ENCODE measurements around the gene DXO. TPM values are rescaled to one million over a fixed set of nuclear protein-coding genes. Genes with fewer than 3 reads are reported as not detected.
A peak's percentile ranks its signal among the peaks of the same experiment; 100 is the strongest.

Gene DXO
- total RNA-seq, 1 donor from 2014 or later, result 11.2 TPM

DNA sequence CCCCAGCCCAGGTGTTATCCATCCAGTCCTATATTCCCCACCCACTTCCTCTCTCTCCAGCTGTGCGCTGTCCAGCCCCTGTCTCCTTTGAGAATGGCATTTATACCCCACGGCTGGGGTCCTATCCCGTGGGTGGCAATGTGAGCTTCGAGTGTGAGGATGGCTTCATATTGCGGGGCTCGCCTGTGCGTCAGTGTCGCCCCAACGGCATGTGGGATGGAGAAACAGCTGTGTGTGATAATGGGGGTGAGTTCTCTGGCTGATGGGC, 43.3 kb downstream of the DXO start:
- Histone ChIP-seq H3K4me3 (no peak overlapping the region), H3K27me3 (ENCODE audit: low read depth) (peaks cover 28% of the 10 kb centered on the region), H3K36me3 (no peaks in the 10 kb centered on the region), H3K9me3 (replicated peaks) (no peaks in the 10 kb centered on the region), H3K4me1 (no peaks in the 10 kb centered on the region), H3K27ac (replicated peaks) (no peak overlapping the region)
- TF ChIP-seq, protein P1, sequence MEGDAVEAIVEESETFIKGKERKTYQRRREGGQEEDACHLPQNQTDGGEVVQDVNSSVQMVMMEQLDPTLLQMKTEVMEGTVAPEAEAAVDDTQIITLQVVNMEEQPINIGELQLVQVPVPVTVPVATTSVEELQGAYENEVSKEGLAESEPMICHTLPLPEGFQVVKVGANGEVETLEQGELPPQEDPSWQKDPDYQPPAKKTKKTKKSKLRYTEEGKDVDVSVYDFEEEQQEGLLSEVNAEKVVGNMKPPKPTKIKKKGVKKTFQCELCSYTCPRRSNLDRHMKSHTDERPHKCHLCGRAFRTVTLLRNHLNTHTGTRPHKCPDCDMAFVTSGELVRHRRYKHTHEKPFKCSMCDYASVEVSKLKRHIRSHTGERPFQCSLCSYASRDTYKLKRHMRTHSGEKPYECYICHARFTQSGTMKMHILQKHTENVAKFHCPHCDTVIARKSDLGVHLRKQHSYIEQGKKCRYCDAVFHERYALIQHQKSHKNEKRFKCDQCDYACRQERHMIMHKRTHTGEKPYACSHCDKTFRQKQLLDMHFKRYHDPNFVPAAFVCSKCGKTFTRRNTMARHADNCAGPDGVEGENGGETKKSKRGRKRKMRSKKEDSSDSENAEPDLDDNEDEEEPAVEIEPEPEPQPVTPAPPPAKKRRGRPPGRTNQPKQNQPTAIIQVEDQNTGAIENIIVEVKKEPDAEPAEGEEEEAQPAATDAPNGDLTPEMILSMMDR (IDR thresholded peaks at IDR 0.05; ENCODE audit: borderline replicate concordance), result no peak
- no peak for DNase-seq
- intact Hi-C loops (cut with micrococcal nuclease), result no loop called here

GRCh38 chr6:31927863-31928671, 43.9 kb downstream of the DXO start:
- no peak for DNase-seq
- Histone ChIP-seq H3K4me3 (peak overlapping the region; percentile 48), H3K27me3 (ENCODE audit: low read depth) (peaks cover 28% of the 10 kb centered on the region), H3K4me1 (no peaks in the 10 kb centered on the region), H3K9me3 (replicated peaks) (no peaks in the 10 kb centered on the region), H3K36me3 (no peaks in the 10 kb centered on the region), H3K27ac (replicated peaks) (no peak overlapping the region)
- TF ChIP-seq, protein P1 (IDR thresholded peaks at IDR 0.05; ENCODE audit: borderline replicate concordance), result no peak
- intact Hi-C loops (cut with micrococcal nuclease), result no loop called here

DNA sequence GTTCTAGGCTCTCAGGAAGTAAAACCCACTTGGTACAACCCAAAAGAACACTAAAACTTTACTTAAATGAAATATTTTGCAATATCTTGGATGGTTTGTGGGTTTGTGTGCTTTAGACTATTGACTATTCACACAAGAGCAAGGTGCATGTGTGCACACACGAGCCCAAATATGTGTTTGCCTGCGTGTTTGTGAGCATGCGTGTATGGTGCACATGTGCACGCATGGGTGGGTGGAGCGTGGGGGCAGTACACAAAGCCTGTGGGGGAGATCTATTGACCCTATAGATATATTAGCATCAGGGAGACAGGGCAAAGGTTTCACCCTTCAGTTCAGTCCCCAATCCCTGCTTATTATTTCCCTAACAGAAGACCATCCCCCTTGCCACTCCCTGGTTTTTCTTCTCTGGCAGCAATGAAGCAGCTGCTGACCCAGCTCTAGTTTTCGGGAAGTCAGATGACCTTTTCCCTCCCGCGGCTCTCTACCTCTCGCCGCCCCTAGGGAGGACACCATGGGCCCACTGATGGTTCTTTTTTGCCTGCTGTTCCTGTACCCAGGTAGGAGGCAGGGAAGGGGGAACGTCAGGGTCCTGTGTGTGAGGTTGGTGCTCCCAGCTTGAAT, 44.6 kb downstream of the DXO start, which contains the start of gene C2:
Gene C2, plus strand, starts transcription at position 476 of the 621 bp plus-strand sequence. Its CDS starts 36 bp downstream, at position 512.
- intact Hi-C loops (cut with micrococcal nuclease), result no loop called here
- TF ChIP-seq, protein P1 (IDR thresholded peaks at IDR 0.05; ENCODE audit: borderline replicate concordance), result no peak
- H3K27me3 ChIP-seq (ENCODE audit: low read depth), result peaks cover 28% of the 10 kb centered on the region
- no peaks in the 10 kb centered on the region for H3K36me3 ChIP-seq
- H3K4me3 ChIP-seq, result peak within 1 kb of the TSS; percentile 48
- H3K27ac ChIP-seq (replicated peaks), result no peak within 1 kb of the TSS
- H3K9me3 ChIP-seq (replicated peaks), result no peaks in the 10 kb centered on the region
- DNase-seq, result no peak
- no peaks in the 10 kb centered on the region for H3K4me1 ChIP-seq

GRCh38 chr6:31922942-31923341, 49.0 kb downstream of the DXO start:
- Histone ChIP-seq H3K36me3 (no peaks in the 10 kb centered on the region), H3K27me3 (ENCODE audit: low read depth) (peaks cover 8% of the 10 kb centered on the region), H3K9me3 (replicated peaks) (no peaks in the 10 kb centered on the region), H3K27ac (replicated peaks) (no peak overlapping the region), H3K4me1 (no peaks in the 10 kb centered on the region), H3K4me3 (no peak overlapping the region)
- no peak for DNase-seq
- intact Hi-C loops (cut with micrococcal nuclease), result no loop called here
- TF ChIP-seq, protein P1 (IDR thresholded peaks at IDR 0.05; ENCODE audit: borderline replicate concordance), result peak; percentile 22

DNA sequence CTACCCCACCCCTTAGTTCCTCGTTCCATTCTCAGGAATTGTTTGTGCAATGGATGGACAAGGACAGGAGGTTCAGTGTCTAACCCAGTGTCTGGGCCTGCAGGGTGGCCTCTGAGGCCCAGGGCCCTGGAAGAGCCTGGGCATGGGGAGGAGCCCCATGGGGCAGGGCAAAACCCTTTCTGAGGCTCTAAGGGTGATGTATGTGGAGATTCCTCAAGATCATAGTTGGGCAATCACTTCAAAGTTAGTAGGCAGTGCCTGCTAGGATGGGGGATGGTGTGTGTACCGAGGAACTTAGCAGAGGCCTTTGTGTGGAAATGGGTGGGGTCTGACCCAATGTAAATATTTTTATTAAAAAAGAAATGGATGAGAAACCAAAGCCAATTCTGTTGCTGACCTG, 51.1 kb downstream of the DXO start:
- Histone ChIP-seq H3K36me3 (no peaks in the 10 kb centered on the region), H3K27ac (replicated peaks) (no peak overlapping the region), H3K27me3 (ENCODE audit: low read depth) (no peaks in the 10 kb centered on the region), H3K4me1 (no peaks in the 10 kb centered on the region), H3K4me3 (no peak overlapping the region), H3K9me3 (replicated peaks) (no peaks in the 10 kb centered on the region)
- TF ChIP-seq, protein P1 (IDR thresholded peaks at IDR 0.05; ENCODE audit: borderline replicate concordance), result no peak
- intact Hi-C loops (cut with micrococcal nuclease), result no loop called here
- DNase-seq, result no peak

Small RNA genes within 50 kb of the gene (microRNA-seq; reads per million reads assigned to microRNA genes)
- not detected for gene MIR1236

Other genes starting within 250 kb of the DXO start
- 0.19 TPM for gene MPIG6B, start 248.8 kb downstream of the DXO start, total RNA-seq
- gene DDAH2, start 242.8 kb downstream of the DXO start, total RNA-seq, result 36.1 TPM
- gene CLIC1, start 235.6 kb downstream of the DXO start, total RNA-seq, result 78.0 TPM
- 1.3 TPM for gene MSH5, start 232.1 kb downstream of the DXO start, total RNA-seq
- gene SAPCD1, start 209.5 kb downstream of the DXO start, total RNA-seq, result not detected
- 14.7 TPM for gene VWA7, start 194.8 kb downstream of the DXO start, total RNA-seq
- gene VARS1, start 176.4 kb downstream of the DXO start, total RNA-seq, result 20.0 TPM
- gene LSM2, start 165.2 kb downstream of the DXO start, total RNA-seq, result 19.4 TPM
- 2.2 TPM for gene HSPA1L, start 156.9 kb downstream of the DXO start, total RNA-seq
- 271 TPM for gene HSPA1A, start 156.6 kb downstream of the DXO start, total RNA-seq
- gene HSPA1B, start 144.4 kb downstream of the DXO start, total RNA-seq, result 184 TPM
- gene NEU1, start 109.3 kb downstream of the DXO start, total RNA-seq, result 26.0 TPM
- gene SLC44A4, start 93.1 kb downstream of the DXO start, total RNA-seq, result 0.08 TPM
- 15.6 TPM for gene EHMT2, start 74.4 kb downstream of the DXO start, total RNA-seq
- 3.5 TPM for gene ZBTB12, start 70.1 kb downstream of the DXO start, total RNA-seq
- gene C2, start 44.4 kb downstream of the DXO start, total RNA-seq, result 9.7 TPM
- 3.7 TPM for gene CFB, start 26.0 kb downstream of the DXO start, total RNA-seq
- 39.3 TPM for gene NELFE, start 13.2 kb downstream of the DXO start, total RNA-seq
- gene SKIC2, start 13.0 kb downstream of the DXO start, total RNA-seq, result 32.9 TPM
- gene C4A, start 9.9 kb upstream of the DXO start, total RNA-seq, result 76.2 TPM
- gene C4B, start 42.7 kb upstream of the DXO start, total RNA-seq, result 72.9 TPM
- 0.41 TPM for gene CYP21A2, start 66.3 kb upstream of the DXO start, total RNA-seq
- gene TNXB, start 137.2 kb upstream of the DXO start, total RNA-seq, result 73.0 TPM
- 29.1 TPM for gene ATF6B, start 156.1 kb upstream of the DXO start, total RNA-seq
- 2.7 TPM for gene FKBPL, start 158.2 kb upstream of the DXO start, total RNA-seq
- gene PRRT1, start 179.8 kb upstream of the DXO start, total RNA-seq, result 1.0 TPM
- 23.4 TPM for gene PPT2, start 182.0 kb upstream of the DXO start, total RNA-seq
- gene EGFL8, start 192.5 kb upstream of the DXO start, total RNA-seq, result 9.2 TPM
- 43.0 TPM for gene AGPAT1, start 203.9 kb upstream of the DXO start, total RNA-seq
- gene RNF5, start 206.3 kb upstream of the DXO start, total RNA-seq, result 76.0 TPM
- 1.8 TPM for gene AGER, start 212.1 kb upstream of the DXO start, total RNA-seq
- 36.5 TPM for gene PBX2, start 218.1 kb upstream of the DXO start, total RNA-seq
- gene GPSM3, start 220.5 kb upstream of the DXO start, total RNA-seq, result 5.0 TPM